ENCODE data around the gene ZNF366.

Gene ZNF366

DNA sequence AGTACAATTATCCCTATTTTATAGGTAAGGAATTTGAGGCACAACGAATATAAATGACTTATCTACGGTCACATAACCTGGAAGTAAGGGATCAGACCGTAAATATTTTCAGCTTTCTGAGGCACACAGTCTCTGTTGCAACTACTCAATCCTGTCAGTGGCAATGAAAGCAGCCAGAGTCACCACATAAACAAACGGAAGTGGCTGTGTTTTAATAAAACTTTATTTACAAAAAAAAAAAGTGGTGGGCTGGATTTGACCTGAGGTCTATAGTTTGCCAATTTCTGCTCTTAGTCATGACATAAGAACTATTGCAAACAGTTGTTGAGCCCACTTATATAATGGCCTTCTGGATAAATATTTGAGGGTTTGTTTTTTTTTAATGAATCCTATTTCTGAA, 29.6 kb downstream of the ZNF366 start:
- no peaks in the 10 kb centered on the region for H3K36me3 ChIP-seq (ENCODE audit: control insufficient read depth in 2 of 2, insufficient read depth in 1 of 2, low read length in 2 of 2)
- POLR2A ChIA-PET, result no interaction called here
- H3K4me3 ChIP-seq (ENCODE audit: low read depth, low read length), result no peak overlapping the region
- no peaks in the 10 kb centered on the region for H3K4me1 ChIP-seq (ENCODE audit: control insufficient read depth, insufficient read depth, low read length)
- H3K27ac ChIP-seq (ENCODE audit: extremely low read depth, low read depth, low read length), result no peak overlapping the region
- CTCF ChIA-PET, result interaction anchor here (0.6 kb wide), 1 partner anchor 111 kb away, joined by 3 read pairs; no protein-coding TSS in a partner anchor
- no peaks in the 10 kb centered on the region for H3K9me3 ChIP-seq (ENCODE audit: control insufficient read depth, insufficient read depth, low read depth, low read length)
- TF ChIP-seq ZNF596 (tag by site-specific recombination; IDR thresholded peaks at IDR 0.05), result no peak

DNA sequence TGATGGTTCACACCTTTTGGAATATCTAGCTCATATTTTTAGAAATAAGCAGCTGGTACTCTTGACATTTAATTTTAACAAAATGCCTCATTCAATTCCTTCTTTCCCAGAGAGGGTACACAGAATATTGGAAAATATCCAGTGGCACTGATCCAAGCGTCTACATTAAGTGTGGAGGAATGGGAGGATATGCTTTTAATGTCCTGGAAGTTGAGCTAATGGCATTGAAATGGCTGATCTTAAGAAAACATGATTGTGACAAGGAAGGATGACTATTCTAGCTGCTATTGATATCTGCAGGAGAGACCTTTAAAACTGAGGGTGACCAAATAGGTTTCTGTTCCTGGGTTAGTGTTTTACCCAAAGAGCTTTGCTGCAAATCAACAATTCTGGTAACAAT, 30.0 kb downstream of the ZNF366 start:
- ChIA-PET POLR2A (no interaction called here), CTCF (interaction anchor here (0.6 kb wide), 2 partner anchors 79 to 110 kb away, joined by 3 to 4 read pairs; no protein-coding TSS in a partner anchor)
- Histone ChIP-seq H3K36me3 (ENCODE audit: control insufficient read depth in 2 of 2, insufficient read depth in 1 of 2, low read length in 2 of 2) (no peaks in the 10 kb centered on the region), H3K9me3 (ENCODE audit: control insufficient read depth, insufficient read depth, low read depth, low read length) (no peaks in the 10 kb centered on the region), H3K4me3 (ENCODE audit: low read depth, low read length) (no peak overlapping the region), H3K27ac (ENCODE audit: extremely low read depth, low read depth, low read length) (no peak overlapping the region), H3K4me1 (ENCODE audit: control insufficient read depth, insufficient read depth, low read length) (no peaks in the 10 kb centered on the region)
- TF ChIP-seq ZNF660 (tag by site-specific recombination; IDR thresholded peaks at IDR 0.05) (no peak), ZNF521 (tag by site-specific recombination; IDR thresholded peaks at IDR 0.05) (no peak)

DNA sequence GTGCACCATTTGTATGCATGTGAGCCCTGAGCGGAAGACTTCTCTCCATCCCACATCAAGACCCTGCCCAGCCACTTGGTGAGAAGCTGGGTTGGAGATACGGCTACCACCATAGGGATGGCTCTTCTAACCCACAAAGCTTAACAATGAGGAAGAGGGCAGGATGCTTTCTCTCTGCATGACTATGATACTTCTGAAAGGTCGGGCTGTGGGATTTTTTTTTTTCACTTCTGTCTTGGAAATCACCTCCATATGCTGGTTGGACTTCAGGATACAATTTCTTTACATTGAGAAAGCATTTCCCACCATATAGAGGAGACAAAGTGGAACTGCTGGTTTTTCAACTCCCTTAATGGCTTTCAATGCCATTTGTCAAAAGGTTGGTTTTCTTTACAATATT, 30.5 kb downstream of the ZNF366 start:
- Histone ChIP-seq H3K36me3 (ENCODE audit: control insufficient read depth in 2 of 2, insufficient read depth in 1 of 2, low read length in 2 of 2) (no peaks in the 10 kb centered on the region), H3K27ac (ENCODE audit: extremely low read depth, low read depth, low read length) (no peak overlapping the region), H3K4me3 (ENCODE audit: low read depth, low read length) (no peak overlapping the region), H3K9me3 (ENCODE audit: control insufficient read depth, insufficient read depth, low read depth, low read length) (no peaks in the 10 kb centered on the region), H3K4me1 (ENCODE audit: control insufficient read depth, insufficient read depth, low read length) (no peaks in the 10 kb centered on the region)
- POLR2A ChIA-PET, result no interaction called here
- CTCF ChIA-PET, result interaction anchor here (0.6 kb wide), 3 partner anchors 79 to 121 kb away, joined by 3 to 4 read pairs (median 4); no protein-coding TSS in a partner anchor
- TF ChIP-seq, protein P1, sequence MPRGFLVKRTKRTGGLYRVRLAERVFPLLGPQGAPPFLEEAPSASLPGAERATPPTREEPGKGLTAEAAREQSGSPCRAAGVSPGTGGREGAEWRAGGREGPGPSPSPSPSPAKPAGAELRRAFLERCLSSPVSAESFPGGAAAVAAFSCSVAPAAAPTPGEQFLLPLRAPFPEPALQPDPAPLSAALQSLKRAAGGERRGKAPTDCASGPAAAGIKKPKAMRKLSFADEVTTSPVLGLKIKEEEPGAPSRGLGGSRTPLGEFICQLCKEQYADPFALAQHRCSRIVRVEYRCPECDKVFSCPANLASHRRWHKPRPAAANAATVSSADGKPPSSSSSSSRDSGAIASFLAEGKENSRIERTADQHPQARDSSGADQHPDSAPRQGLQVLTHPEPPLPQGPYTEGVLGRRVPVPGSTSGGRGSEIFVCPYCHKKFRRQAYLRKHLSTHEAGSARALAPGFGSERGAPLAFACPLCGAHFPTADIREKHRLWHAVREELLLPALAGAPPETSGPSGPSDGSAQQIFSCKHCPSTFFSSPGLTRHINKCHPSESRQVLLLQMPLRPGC (tag by site-specific recombination; IDR thresholded peaks at IDR 0.05), result no peak
- TF ChIP-seq ZNF132 (tag by site-specific recombination; IDR thresholded peaks at IDR 0.05; ENCODE audit: borderline replicate concordance) (no peak), ZNF174 (tag by site-specific recombination; IDR thresholded peaks at IDR 0.05) (no peak), ZNF221 (tag by site-specific recombination; IDR thresholded peaks at IDR 0.05; ENCODE audit: borderline replicate concordance) (no peak), YY2 (tag by site-specific recombination; IDR thresholded peaks at IDR 0.05) (no peak), GLI4 (tag by site-specific recombination; IDR thresholded peaks at IDR 0.05) (no peak), ZNF23 (tag by site-specific recombination; IDR thresholded peaks at IDR 0.05; ENCODE audit: borderline replicate concordance) (no peak), ZFP37 (tag by site-specific recombination; IDR thresholded peaks at IDR 0.05) (no peak), ZNF175 (tag by site-specific recombination; IDR thresholded peaks at IDR 0.05) (no peak), MYNN (tag by site-specific recombination; IDR thresholded peaks at IDR 0.05; ENCODE audit: borderline replicate concordance) (no peak), ZNF600 (tag by site-specific recombination; IDR thresholded peaks at IDR 0.05) (no peak), WT1 (tag by site-specific recombination; IDR thresholded peaks at IDR 0.05) (no peak), ZNF133 (tag by site-specific recombination; IDR thresholded peaks at IDR 0.05) (no peak)
- TF ChIP-seq, protein P2, sequence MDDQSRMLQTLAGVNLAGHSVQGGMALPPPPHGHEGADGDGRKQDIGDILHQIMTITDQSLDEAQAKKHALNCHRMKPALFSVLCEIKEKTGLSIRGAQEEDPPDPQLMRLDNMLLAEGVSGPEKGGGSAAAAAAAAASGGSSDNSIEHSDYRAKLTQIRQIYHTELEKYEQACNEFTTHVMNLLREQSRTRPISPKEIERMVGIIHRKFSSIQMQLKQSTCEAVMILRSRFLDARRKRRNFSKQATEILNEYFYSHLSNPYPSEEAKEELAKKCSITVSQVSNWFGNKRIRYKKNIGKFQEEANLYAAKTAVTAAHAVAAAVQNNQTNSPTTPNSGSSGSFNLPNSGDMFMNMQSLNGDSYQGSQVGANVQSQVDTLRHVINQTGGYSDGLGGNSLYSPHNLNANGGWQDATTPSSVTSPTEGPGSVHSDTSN (CRISPR knock-in tag; IDR thresholded peaks at IDR 0.05), result no peak
- TF ChIP-seq, protein P3, sequence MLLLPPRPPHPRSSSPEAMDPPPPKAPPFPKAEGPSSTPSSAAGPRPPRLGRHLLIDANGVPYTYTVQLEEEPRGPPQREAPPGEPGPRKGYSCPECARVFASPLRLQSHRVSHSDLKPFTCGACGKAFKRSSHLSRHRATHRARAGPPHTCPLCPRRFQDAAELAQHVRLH (tag by site-specific recombination; IDR thresholded peaks at IDR 0.05), result no peak
- TF ChIP-seq, protein P4, sequence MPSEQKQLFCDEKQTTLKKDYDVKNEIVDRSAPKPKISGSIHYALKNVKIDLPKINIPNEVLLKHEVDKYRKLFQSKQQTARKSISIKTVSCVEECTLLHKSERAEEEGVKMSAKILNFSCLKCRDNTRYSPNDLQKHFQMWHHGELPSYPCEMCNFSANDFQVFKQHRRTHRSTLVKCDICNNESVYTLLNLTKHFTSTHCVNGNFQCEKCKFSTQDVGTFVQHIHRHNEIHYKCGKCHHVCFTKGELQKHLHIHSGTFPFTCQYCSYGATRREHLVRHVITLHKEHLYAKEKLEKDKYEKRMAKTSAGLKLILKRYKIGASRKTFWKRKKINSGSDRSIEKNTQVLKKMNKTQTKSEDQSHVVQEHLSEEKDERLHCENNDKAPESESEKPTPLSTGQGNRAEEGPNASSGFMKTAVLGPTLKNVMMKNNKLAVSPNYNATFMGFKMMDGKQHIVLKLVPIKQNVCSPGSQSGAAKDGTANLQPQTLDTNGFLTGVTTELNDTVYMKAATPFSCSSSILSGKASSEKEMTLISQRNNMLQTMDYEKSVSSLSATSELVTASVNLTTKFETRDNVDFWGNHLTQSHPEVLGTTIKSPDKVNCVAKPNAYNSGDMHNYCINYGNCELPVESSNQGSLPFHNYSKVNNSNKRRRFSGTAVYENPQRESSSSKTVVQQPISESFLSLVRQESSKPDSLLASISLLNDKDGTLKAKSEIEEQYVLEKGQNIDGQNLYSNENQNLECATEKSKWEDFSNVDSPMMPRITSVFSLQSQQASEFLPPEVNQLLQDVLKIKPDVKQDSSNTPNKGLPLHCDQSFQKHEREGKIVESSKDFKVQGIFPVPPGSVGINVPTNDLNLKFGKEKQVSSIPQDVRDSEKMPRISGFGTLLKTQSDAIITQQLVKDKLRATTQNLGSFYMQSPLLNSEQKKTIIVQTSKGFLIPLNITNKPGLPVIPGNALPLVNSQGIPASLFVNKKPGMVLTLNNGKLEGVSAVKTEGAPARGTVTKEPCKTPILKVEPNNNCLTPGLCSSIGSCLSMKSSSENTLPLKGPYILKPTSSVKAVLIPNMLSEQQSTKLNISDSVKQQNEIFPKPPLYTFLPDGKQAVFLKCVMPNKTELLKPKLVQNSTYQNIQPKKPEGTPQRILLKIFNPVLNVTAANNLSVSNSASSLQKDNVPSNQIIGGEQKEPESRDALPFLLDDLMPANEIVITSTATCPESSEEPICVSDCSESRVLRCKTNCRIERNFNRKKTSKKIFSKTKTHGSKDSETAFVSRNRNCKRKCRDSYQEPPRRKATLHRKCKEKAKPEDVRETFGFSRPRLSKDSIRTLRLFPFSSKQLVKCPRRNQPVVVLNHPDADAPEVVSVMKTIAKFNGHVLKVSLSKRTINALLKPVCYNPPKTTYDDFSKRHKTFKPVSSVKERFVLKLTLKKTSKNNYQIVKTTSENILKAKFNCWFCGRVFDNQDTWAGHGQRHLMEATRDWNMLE (tag by site-specific recombination; conservative IDR thresholded peaks at IDR 0.05; ENCODE audit: low read depth), result no peak
- TF ChIP-seq, protein P5, sequence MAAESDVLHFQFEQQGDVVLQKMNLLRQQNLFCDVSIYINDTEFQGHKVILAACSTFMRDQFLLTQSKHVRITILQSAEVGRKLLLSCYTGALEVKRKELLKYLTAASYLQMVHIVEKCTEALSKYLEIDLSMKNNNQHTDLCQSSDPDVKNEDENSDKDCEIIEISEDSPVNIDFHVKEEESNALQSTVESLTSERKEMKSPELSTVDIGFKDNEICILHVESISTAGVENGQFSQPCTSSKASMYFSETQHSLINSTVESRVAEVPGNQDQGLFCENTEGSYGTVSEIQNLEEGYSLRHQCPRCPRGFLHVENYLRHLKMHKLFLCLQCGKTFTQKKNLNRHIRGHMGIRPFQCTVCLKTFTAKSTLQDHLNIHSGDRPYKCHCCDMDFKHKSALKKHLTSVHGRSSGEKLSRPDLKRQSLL (tag by site-specific recombination; IDR thresholded peaks at IDR 0.05), result no peak
